NCI-H1436 treated with DMSO at 0.1 percent for 48 hours (cell line): ENCODE results near the gene TMEM220.
"Not testable (repeated sequence)": the region's sequence is repeated elsewhere in the genome, so short reads cannot be mapped to it uniquely, and the experiment has no call there.

ENCODE experiments used
- DNase-seq: peaks from one replicate; lab custom pipeline; 2025; lab: John Stamatoyannopoulos, UW

Gene TMEM220

GRCh38 chr17:10728331-10728892 lies 1.4 kb downstream of the TMEM220 start:
- DNase-seq = no peak

GRCh38 chr17:10727192-10727591 lies 2.6 kb downstream of the TMEM220 start:
- DNase-seq = no peak

GRCh38 chr17:10726196-10726595 lies 3.6 kb downstream of the TMEM220 start:
- no peak for DNase-seq

GRCh38 chr17:10725262-10725661 lies 4.6 kb downstream of the TMEM220 start:
- no peak for DNase-seq

- no peak for DNase-seq
These were observed 5.2 kb downstream of the TMEM220 start for GRCh38 chr17:10724546-10725195.

GRCh38 chr17:10718547-10718946 lies 11.3 kb downstream of the TMEM220 start:
- DNase-seq = no peak

- DNase-seq = no peak
These were observed 13.6 kb downstream of the TMEM220 start for GRCh38 chr17:10716218-10716617.

GRCh38 chr17:10713318-10713717 lies 16.5 kb downstream of the TMEM220 start:
- DNase-seq = no peak

GRCh38 chr17:10705727-10706126 lies 24.1 kb downstream of the TMEM220 start:
- no peak for DNase-seq

GRCh38 chr17:10702574-10702973 lies 27.2 kb downstream of the TMEM220 start:
- DNase-seq = no peak

GRCh38 chr17:10699856-10700255 lies 30.0 kb downstream of the TMEM220 start:
- no peak for DNase-seq

- DNase-seq = no peak
These were observed 31.6 kb downstream of the TMEM220 start for GRCh38 chr17:10698096-10698818.

- DNase-seq = peak; percentile 49
These were observed 32.4 kb downstream of the TMEM220 start, which contains the start of the genes ADPRM and SCO1 for GRCh38 chr17:10697092-10698081. TSS of gene ADPRM (plus strand) at chr17:10697594. CDS start at chr17:10704927, 7,333 bp downstream. TSS of gene SCO1 (minus strand) at chr17:10697533. CDS start at chr17:10697507, 26 bp downstream.

- DNase-seq = not testable (repeated sequence)
These were observed 33.9 kb downstream of the TMEM220 start for GRCh38 chr17:10695875-10696407.

- no peak for DNase-seq
These were observed 42.3 kb downstream of the TMEM220 start for GRCh38 chr17:10687499-10687898.

- DNase-seq = no peak
These were observed 46.0 kb downstream of the TMEM220 start for GRCh38 chr17:10683853-10684252.

GRCh38 chr17:10681866-10682446 lies 47.9 kb downstream of the TMEM220 start:
- DNase-seq = no peak

- DNase-seq = no peak
These were observed 55.1 kb downstream of the TMEM220 start for GRCh38 chr17:10674704-10675103.

GRCh38 chr17:10673312-10673711 lies 56.5 kb downstream of the TMEM220 start:
- DNase-seq = no peak

GRCh38 chr17:10668775-10669174 lies 61.0 kb downstream of the TMEM220 start:
- DNase-seq = no peak

- DNase-seq = no peak
These were observed 62.9 kb downstream of the TMEM220 start for GRCh38 chr17:10666906-10667305.
